K562 (cell line): ENCODE results near the gene AMZ1. TPM values are rescaled to one million over a fixed set of nuclear protein-coding genes. Genes with fewer than 3 reads are reported as not detected.

Experiments used
- ATAC-seq: fragments of 200-7000 bp; cut with Tn5 transposase; 3 replicates; pipeline ENCODE4 v1.9.1; 2020; ENCODE audit warnings: moderate library complexity
- BruUV-seq: library from RNA; stranded (reverse); fragments of 400-500 nt; replicated peaks from 2 replicates; lab custom pipeline; 2021; lab: Mats Ljungman, UMichigan
- CTCF ChIA-PET: fragments of 300-600 bp; formaldehyde crosslinking; extraction: SDS; loops from one replicate; lab custom pipeline; 2021; ENCODE audit warnings: low intra/inter-chr PET ratio; lab: Yijun Ruan, JAX
- POLR2A ChIA-PET: fragments of 300-600, 350-650 bp; sonication (Branson Sonifier 250); formaldehyde crosslinking; extraction: SDS; loops from one replicate; lab custom pipeline; 2021; ENCODE audit warnings: antibody characterized with exemption, inconsistent platforms; lab: Yijun Ruan, JAX
- DNase-seq, 4 experiments: peaks; one replicate each; pipeline versions ENCODE4 v3.0.0 to v3.0.0-alpha.2; 2011 to 2018; ENCODE audit warnings: low spot score in 3 of 4, mixed read lengths in 3 of 4; ENCODE audit errors: extremely low read depth in 1 of 4
- FAIRE-seq: peaks from 2 replicates; lab custom pipeline; 2011; peaks lifted over from hg19 to GRCh38; lab: Jason Lieb, UNC
- H2AFZ ChIP-seq: 2 replicates; pipeline ENCODE4 v1.6.0; 2011; ENCODE audit warnings: low read depth, low read length, control low read depth, inconsistent platforms
- H3K27ac ChIP-seq: fragments of 200-600 bp; 3 replicates; pipeline ENCODE4 v1.8.0; 2011; ENCODE audit warnings: low read depth, mild to moderate bottlenecking, control low read depth, inconsistent platforms, low read length, moderate library complexity, mixed read lengths; ENCODE audit errors: extremely low read depth
- H3K27me3 ChIP-seq, 2 experiments: fragments of 300-600 bp in 1 of 2; 2 replicates in 1 of 2; 3 replicates in 1 of 2; pipeline versions ENCODE4 v1.6.0 to v1.8.0; 2011; ENCODE audit warnings: inconsistent platforms in 2 of 2, low read length in 2 of 2, mild to moderate bottlenecking in 1 of 2, mixed read lengths in 1 of 2, moderate library complexity in 1 of 2; ENCODE audit not compliant: control insufficient read depth in 2 of 2, insufficient read depth in 2 of 2
- H3K36me3 ChIP-seq: fragments of 300-600 bp; 3 replicates; pipeline ENCODE4 v1.8.0; 2011; ENCODE audit warnings: mild to moderate bottlenecking, low read length, inconsistent platforms; ENCODE audit not compliant: control insufficient read depth, insufficient read depth
- H3K4me1 ChIP-seq, 2 experiments: fragments of 200-600 bp in 1 of 2; replicated peaks in 1 of 2; 2 replicates in 1 of 2; 3 replicates in 1 of 2; pipeline versions ENCODE4 v1.5.1 to v1.8.0; 2011; ENCODE audit warnings: inconsistent platforms in 2 of 2, low read length in 2 of 2, mild to moderate bottlenecking in 1 of 2, mixed read lengths in 1 of 2, moderate library complexity in 1 of 2; ENCODE audit not compliant: control insufficient read depth in 2 of 2, insufficient read depth in 2 of 2
- H3K4me2 ChIP-seq: 2 replicates; pipeline ENCODE4 v1.6.1; 2011; ENCODE audit warnings: low read length, control low read depth, inconsistent platforms, mixed read lengths; ENCODE audit not compliant: insufficient read depth
- H3K4me3 ChIP-seq: fragments of 200-600 bp; sonication (generic), shearing (Covaris generic); 2 replicates; pipeline ENCODE4 v1.5.1; 2016; ENCODE audit warnings: control low read depth, inconsistent platforms
- H3K79me2 ChIP-seq: fragments of 200-600 bp; 3 replicates; pipeline ENCODE4 v1.8.0; 2011; ENCODE audit warnings: low read length, inconsistent platforms; ENCODE audit not compliant: control insufficient read depth, insufficient read depth
- H3K9ac ChIP-seq, 2 experiments: 2 replicates each; pipeline versions ENCODE4 v1.6.0 to v1.6.1; 2011; ENCODE audit warnings: low read depth in 2 of 2, low read length in 2 of 2, control low read depth in 1 of 2, inconsistent platforms in 1 of 2, mild to moderate bottlenecking in 1 of 2, mixed read lengths in 1 of 2; ENCODE audit not compliant: insufficient read depth in 1 of 2
- H3K9me1 ChIP-seq: one replicate; pipeline ENCODE4 v1.6.0; 2011; ENCODE audit warnings: inconsistent platforms, mild to moderate bottlenecking, low read length, moderate library complexity; ENCODE audit not compliant: control insufficient read depth, insufficient read depth
- H3K9me3 ChIP-seq: replicated peaks from 2 replicates; pipeline ENCODE4 v1.5.1; 2011; ENCODE audit warnings: low read depth, low read length, inconsistent platforms; ENCODE audit not compliant: control insufficient read depth, insufficient read depth
- H4K20me1 ChIP-seq: replicated peaks from 2 replicates; pipeline ENCODE4 v1.6.1; 2011; ENCODE audit warnings: low read length, inconsistent platforms, mixed read lengths; ENCODE audit not compliant: control insufficient read depth, insufficient read depth
- HDAC2 ChIP-seq: fragments of 450-650 bp; IDR thresholded peaks from 2 replicates; pipeline ENCODE4 v1.6.1; 2016; ENCODE audit warnings: mild to moderate bottlenecking
- KDM2B ChIP-seq: fragments of 250-450 bp; sonication (Bioruptor Pico); IDR thresholded peaks from 2 replicates; pipeline ENCODE4 v1.8.0; 2021; ENCODE audit warnings: mild to moderate bottlenecking, moderate library complexity
- MEF2D ChIP-seq: conservative IDR thresholded peaks from 2 replicates; pipeline ENCODE4 v1.6.1; 2016; ENCODE audit warnings: low read depth, missing genetic modification characterization, missing compliant biosample characterization
- MEIS2 ChIP-seq: fragments of 450-650 bp; IDR thresholded peaks from 2 replicates; pipeline ENCODE4 v1.6.1; 2014; ENCODE audit warnings: mild to moderate bottlenecking; ENCODE audit not compliant: partially characterized antibody
- NR2C1 ChIP-seq, 2 experiments: fragments of 450-650 bp; IDR thresholded peaks; 2 replicates each; pipeline ENCODE4 v1.6.1; 2017; ENCODE audit warnings: mild to moderate bottlenecking in 2 of 2, antibody characterized with exemption in 1 of 2, inconsistent platforms in 1 of 2, missing compliant biosample characterization in 1 of 2, missing genetic modification characterization in 1 of 2
- PCBP2 ChIP-seq: fragments of 200-400 bp; formaldehyde crosslinking; IDR thresholded peaks from 2 replicates; pipeline ENCODE4 v1.6.1; 2018; ENCODE audit warnings: low read length, low read depth, mild to moderate bottlenecking, moderate library complexity; ENCODE audit not compliant: poor library complexity, severe bottlenecking
- POLR3A ChIP-seq: IDR thresholded peaks from 2 replicates; pipeline ENCODE4 v1.6.1; 2011; ENCODE audit warnings: borderline replicate concordance, mild to moderate bottlenecking, moderate library complexity; ENCODE audit not compliant: insufficient read length, insufficient read depth; ENCODE audit errors: extremely low read depth
- SRSF7 ChIP-seq: fragments of 200-400 bp; formaldehyde crosslinking; optimal IDR thresholded peaks from 2 replicates; pipeline ENCODE3; 2017; ENCODE audit warnings: mild to moderate bottlenecking, low read depth, low read length
- TBL1XR1 ChIP-seq, 2 experiments: IDR thresholded peaks; 2 replicates each; pipeline ENCODE4 v1.6.1; 2012; ENCODE audit warnings: improper control_type of control experiment in 2 of 2, low read length in 2 of 2, mild to moderate bottlenecking in 1 of 2
- WGBS: fragments of 100-300 bp; shearing (Covaris generic); methylation state at CpG from one replicate; pipeline ENCODE4 v1.1.6; 2016; ENCODE audit warnings: low coverage, mixed read lengths; ENCODE audit not compliant: insufficient coverage; ENCODE audit errors: missing lambda C conversion rate; 5-methylcytosine and 5-hydroxymethylcytosine counted together
- in situ Hi-C: fragments of 300-500 bp; cut with MboI; formaldehyde crosslinking; loops from 4 replicates; pipeline ENCODE4 v1.15.0; 2018; ENCODE audit warnings: inconsistent platforms, mixed read lengths
- intact Hi-C: fragments of 100-400 bp; cut with micrococcal nuclease; formaldehyde crosslinking; loops from 2 replicates; pipeline ENCODE4 v1.14.2; 2022
- polyA plus RNA-seq, 8 experiments: library from polyadenylated mRNA; depleted of rRNA in 4 of 8; stranded (reverse) in 5 of 8; unstranded in 3 of 8; fragments of >200 nt; fragmentation: Nextera tagmentation in 2 of 8; fragmentation: Illumina TruSeq in 1 of 8; extraction: Ambion mirVana in 2 of 8; extraction: Trizol in 1 of 8; gene quantifications; 2 replicates each; pipeline versions ENCODE4 v1.2.1 to v1.2.3, GENCODE V29; 2011 to 2014; ENCODE audit warnings: inconsistent platforms in 1 of 8, missing spikeins in 1 of 8
- total RNA-seq, 7 experiments: library from RNA; depleted of rRNA in 6 of 7; stranded (reverse); fragments of >200 nt in 6 of 7; fragmentation: Illumina TruSeq in 2 of 7; extraction: Trizol in 2 of 7; gene quantifications; 2 replicates each; pipeline versions ENCODE4 v1.2.1 to v1.2.3, GENCODE V29; 2011 to 2021; ENCODE audit warnings: low replicate concordance in 1 of 7
- TF ChIP-seq, protein P1 (sequence below), 2 experiments: fragments of 450-650 bp in 1 of 2; sonication (generic) in 1 of 2; formaldehyde crosslinking in 1 of 2; IDR thresholded peaks; 2 replicates each; pipeline versions ENCODE4 v1.7.1 to v1.9.0; 2016 to 2022; ENCODE audit warnings: inconsistent platforms in 1 of 2, mild to moderate bottlenecking in 1 of 2, missing genetic modification reagents in 1 of 2

Gene AMZ1
- total and polyA plus RNA-seq, 9 of the 15 experiments (the other 6 are each of a cell fraction or from before 2014, with no cell fraction given): not detected

DNA sequence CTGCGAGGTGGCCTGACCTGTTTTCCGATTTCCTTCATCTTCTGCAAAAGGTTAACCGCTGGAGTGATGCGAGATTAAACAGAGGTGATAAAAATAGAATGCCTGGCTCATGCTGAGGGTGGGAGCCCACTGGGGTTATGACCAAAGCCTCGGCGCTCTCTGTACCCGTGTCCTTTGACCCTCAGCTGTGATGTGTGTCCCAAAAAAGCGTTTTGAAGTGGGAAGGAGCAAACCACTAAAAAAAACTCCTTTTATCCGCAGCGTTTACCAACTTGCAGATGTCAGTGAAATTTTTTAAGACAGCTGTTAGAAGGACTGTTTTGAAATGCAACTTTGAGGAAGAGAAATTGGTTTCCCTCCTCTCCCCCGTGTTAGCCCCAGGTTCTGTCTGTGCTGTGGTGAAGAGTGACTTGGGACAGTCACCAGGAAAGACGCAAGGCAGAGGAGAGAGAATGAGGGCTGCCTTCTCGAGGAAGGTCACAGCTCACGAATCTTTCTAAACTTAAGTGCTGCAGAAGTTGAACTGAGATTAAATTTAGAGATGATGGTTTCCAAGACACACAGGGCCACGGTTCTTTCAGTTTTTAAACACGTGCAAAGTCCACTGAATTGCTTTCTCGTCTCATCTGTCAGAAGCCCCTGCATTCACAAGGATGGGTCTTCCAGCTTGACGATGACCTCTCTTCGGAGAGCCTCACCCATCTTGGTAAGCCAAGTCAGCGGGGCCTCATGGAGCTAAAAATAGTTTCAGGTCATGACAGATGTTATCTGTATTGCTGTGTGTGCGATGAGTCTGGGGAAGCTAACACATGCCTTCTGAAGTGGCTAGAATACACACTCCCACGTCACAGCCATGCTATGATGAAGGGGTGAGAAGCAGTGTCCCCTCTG is 27.6 kb downstream of the AMZ1 start:
- Histone ChIP-seq H3K27ac (no peak overlapping the region; the same call in 1 of the 3 replicates), H2AFZ (peak overlapping the region; percentile 84), H3K9me1 (no peaks in the 10 kb centered on the region), H3K4me3 (no peak overlapping the region), H3K27me3 (no peaks in the 10 kb centered on the region), H3K9ac (peak overlapping the region; percentile 11 to 93; a peak in 2 of 4 replicates), H4K20me1 (no peaks in the 10 kb centered on the region), H3K4me2 (peak overlapping the region; percentile 50; the same call in 1 of the 2 replicates), H3K9me3 (no peaks in the 10 kb centered on the region), H3K36me3 (no peaks in the 10 kb centered on the region; the same call in 2 of the 3 replicates), H3K4me1 (peaks cover 36 to 59% of the 10 kb centered on the region in 2 experiments), H3K79me2 (no peaks in the 10 kb centered on the region)
- WGBS: 41% methylated on average over 22 of the region's 22 CpGs
- intact Hi-C loops (loop anchor here (5.0 kb wide), 1 partner anchor 42 kb away; no protein-coding TSS in a partner anchor), in situ Hi-C loops (no loop called here)
- peak; percentile 78 for FAIRE-seq
- 0 out of 3 replicates have a peak, but pooled peaks have one; percentile 5 for ATAC-seq
- no TSS peak for BruUV-seq
- CTCF ChIA-PET: no interaction called here
- POLR2A ChIA-PET: interaction anchor here (0.7 to 2.5 kb wide), 3 partner anchors 17 to 117 kb away, joined by 3 to 6 read pairs (median 4); no protein-coding TSS in a partner anchor
- DNase-seq: peak in 2 of 4 experiments; percentile 36 to 55
- TF ChIP-seq SRSF7 (no peak), HDAC2 (0 out of 2 replicates have a peak, but pooled peaks have one; percentile 18), MEF2D (peak; percentile 94), POLR3A (no peak), PCBP2 (no peak), KDM2B (CRISPR knock-in tag) (no peak), MEIS2 (peak; percentile 10), TBL1XR1 (IDR thresholded peaks at IDR 0.05; ENCODE audit: low read length in 2 of 2) (0 out of 4 replicates have a peak, but pooled peaks of 1 of the 2 experiments have one; percentile 21), NR2C1 (IDR thresholded peaks at IDR 0.05) (no peak), NR2C1 (tag; IDR thresholded peaks at IDR 0.05) (0 out of 2 replicates have a peak, but pooled peaks have one; percentile 31)
- TF ChIP-seq, protein P1, sequence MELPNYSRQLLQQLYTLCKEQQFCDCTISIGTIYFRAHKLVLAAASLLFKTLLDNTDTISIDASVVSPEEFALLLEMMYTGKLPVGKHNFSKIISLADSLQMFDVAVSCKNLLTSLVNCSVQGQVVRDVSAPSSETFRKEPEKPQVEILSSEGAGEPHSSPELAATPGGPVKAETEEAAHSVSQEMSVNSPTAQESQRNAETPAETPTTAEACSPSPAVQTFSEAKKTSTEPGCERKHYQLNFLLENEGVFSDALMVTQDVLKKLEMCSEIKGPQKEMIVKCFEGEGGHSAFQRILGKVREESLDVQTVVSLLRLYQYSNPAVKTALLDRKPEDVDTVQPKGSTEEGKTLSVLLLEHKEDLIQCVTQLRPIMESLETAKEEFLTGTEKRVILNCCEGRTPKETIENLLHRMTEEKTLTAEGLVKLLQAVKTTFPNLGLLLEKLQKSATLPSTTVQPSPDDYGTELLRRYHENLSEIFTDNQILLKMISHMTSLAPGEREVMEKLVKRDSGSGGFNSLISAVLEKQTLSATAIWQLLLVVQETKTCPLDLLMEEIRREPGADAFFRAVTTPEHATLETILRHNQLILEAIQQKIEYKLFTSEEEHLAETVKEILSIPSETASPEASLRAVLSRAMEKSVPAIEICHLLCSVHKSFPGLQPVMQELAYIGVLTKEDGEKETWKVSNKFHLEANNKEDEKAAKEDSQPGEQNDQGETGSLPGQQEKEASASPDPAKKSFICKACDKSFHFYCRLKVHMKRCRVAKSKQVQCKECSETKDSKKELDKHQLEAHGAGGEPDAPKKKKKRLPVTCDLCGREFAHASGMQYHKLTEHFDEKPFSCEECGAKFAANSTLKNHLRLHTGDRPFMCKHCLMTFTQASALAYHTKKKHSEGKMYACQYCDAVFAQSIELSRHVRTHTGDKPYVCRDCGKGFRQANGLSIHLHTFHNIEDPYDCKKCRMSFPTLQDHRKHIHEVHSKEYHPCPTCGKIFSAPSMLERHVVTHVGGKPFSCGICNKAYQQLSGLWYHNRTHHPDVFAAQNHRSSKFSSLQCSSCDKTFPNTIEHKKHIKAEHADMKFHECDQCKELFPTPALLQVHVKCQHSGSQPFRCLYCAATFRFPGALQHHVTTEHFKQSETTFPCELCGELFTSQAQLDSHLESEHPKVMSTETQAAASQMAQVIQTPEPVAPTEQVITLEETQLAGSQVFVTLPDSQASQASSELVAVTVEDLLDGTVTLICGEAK (IDR thresholded peaks at IDR 0.05): no peak
- TF ChIP-seq, protein P1 (CRISPR knock-in tag; IDR thresholded peaks at IDR 0.05): no peak
